ENCODE results near the gene NSUN5. TPM values are rescaled to one million over a fixed set of nuclear protein-coding genes. Genes with fewer than 3 reads are reported as not detected.
A peak's percentile ranks its signal among the peaks of the same experiment; 100 is the strongest.
"Not testable (repeated sequence)": the region's sequence is repeated elsewhere in the genome, so short reads cannot be mapped to it uniquely, and the experiment has no call there.

NSUN5 gene
- total and polyA plus RNA-seq, 2 donors from 2014 or later: 24.2 to 25.8 TPM

GRCh38 chr7:73328696-73329095 is 20.1 kb upstream of the NSUN5 start:
- intact Hi-C loops (cut with DNase I): no loop called here
- H3K9ac ChIP-seq (ENCODE audit: low read length in 3 of 3): no peak overlapping the region

GRCh38 chr7:73327922-73328321 is 19.3 kb upstream of the NSUN5 start, which contains the start of the genes FKBP6 and TRIM50:
TSS of gene FKBP6 (plus strand) at chr7:73328161. CDS start at chr7:73328429, 268 bp downstream.
TSS of gene TRIM50 (minus strand) at chr7:73328082. CDS start at chr7:73324787, 3,295 bp downstream.
- intact Hi-C loops (cut with DNase I); DNase-seq; FAIRE-seq; H3K4me1 ChIP-seq (ENCODE audit: control insufficient read depth in 2 of 3, insufficient read depth in 2 of 3, low read depth in 1 of 3, low read length in 3 of 3); H3K36me3 ChIP-seq (ENCODE audit: control insufficient read depth in 2 of 3, insufficient read depth in 3 of 3, low read length in 3 of 3); H3K4me3 ChIP-seq (ENCODE audit: low read length in 3 of 3); H3K27me3 ChIP-seq (ENCODE audit: control insufficient read depth, insufficient read depth, low read length); H3K9ac ChIP-seq (ENCODE audit: low read length in 3 of 3); H3K9me3 ChIP-seq (ENCODE audit: control insufficient read depth in 2 of 3, insufficient read depth in 1 of 3, low read length in 3 of 3); H3K27ac ChIP-seq (ENCODE audit: low read depth in 2 of 2, low read length in 2 of 2): not testable (repeated sequence)

More at GRCh38 chr7:73328696-73329095, 20.1 kb upstream of the NSUN5 start:
- no peak for TF ChIP-seq CTCF (IDR thresholded peaks at IDR 0.05; ENCODE audit: borderline replicate concordance, extremely low read depth, insufficient read depth)
- H3K4me1 ChIP-seq (ENCODE audit: control insufficient read depth in 2 of 3, insufficient read depth in 2 of 3, low read depth in 1 of 3, low read length in 3 of 3): peaks cover 0 to 3% (median 0%) of the 10 kb centered on the region in 3 donors
- no peaks in the 10 kb centered on the region for H3K9me3 ChIP-seq (ENCODE audit: control insufficient read depth in 2 of 3, insufficient read depth in 1 of 3, low read length in 3 of 3)
- no peak overlapping the region for H3K27ac ChIP-seq (ENCODE audit: low read depth in 2 of 2, low read length in 2 of 2)
- no peaks in the 10 kb centered on the region for H3K27me3 ChIP-seq (ENCODE audit: control insufficient read depth, insufficient read depth, low read length)
- no peak overlapping the region for H3K4me3 ChIP-seq (ENCODE audit: low read length in 3 of 3)
- no peak for FAIRE-seq
- H3K36me3 ChIP-seq (ENCODE audit: control insufficient read depth in 2 of 3, insufficient read depth in 3 of 3, low read length in 3 of 3): no peaks in the 10 kb centered on the region
- no peak for DNase-seq

GRCh38 chr7:73327449-73327848 is 18.8 kb upstream of the NSUN5 start:
- H3K9me3 ChIP-seq (ENCODE audit: control insufficient read depth in 2 of 3, insufficient read depth in 1 of 3, low read length in 3 of 3); H3K27me3 ChIP-seq (ENCODE audit: control insufficient read depth, insufficient read depth, low read length); DNase-seq; FAIRE-seq; intact Hi-C loops (cut with DNase I); H3K36me3 ChIP-seq (ENCODE audit: control insufficient read depth in 2 of 3, insufficient read depth in 3 of 3, low read length in 3 of 3); H3K9ac ChIP-seq (ENCODE audit: low read length in 3 of 3); H3K4me3 ChIP-seq (ENCODE audit: low read length in 3 of 3); H3K27ac ChIP-seq (ENCODE audit: low read depth in 2 of 2, low read length in 2 of 2); H3K4me1 ChIP-seq (ENCODE audit: control insufficient read depth in 2 of 3, insufficient read depth in 2 of 3, low read depth in 1 of 3, low read length in 3 of 3): not testable (repeated sequence)

GRCh38 chr7:73325424-73325823 is 16.8 kb upstream of the NSUN5 start:
- H3K9me3 ChIP-seq (ENCODE audit: control insufficient read depth in 2 of 3, insufficient read depth in 1 of 3, low read length in 3 of 3); H3K27ac ChIP-seq (ENCODE audit: low read depth in 2 of 2, low read length in 2 of 2); H3K27me3 ChIP-seq (ENCODE audit: control insufficient read depth, insufficient read depth, low read length); H3K9ac ChIP-seq (ENCODE audit: low read length in 3 of 3); H3K4me3 ChIP-seq (ENCODE audit: low read length in 3 of 3); H3K36me3 ChIP-seq (ENCODE audit: control insufficient read depth in 2 of 3, insufficient read depth in 3 of 3, low read length in 3 of 3); H3K4me1 ChIP-seq (ENCODE audit: control insufficient read depth in 2 of 3, insufficient read depth in 2 of 3, low read depth in 1 of 3, low read length in 3 of 3); FAIRE-seq; intact Hi-C loops (cut with DNase I); DNase-seq: not testable (repeated sequence)

GRCh38 chr7:73324081-73324845 is 15.6 kb upstream of the NSUN5 start:
- intact Hi-C loops (cut with DNase I); H3K27me3 ChIP-seq (ENCODE audit: control insufficient read depth, insufficient read depth, low read length); H3K4me1 ChIP-seq (ENCODE audit: control insufficient read depth in 2 of 3, insufficient read depth in 2 of 3, low read depth in 1 of 3, low read length in 3 of 3); FAIRE-seq; H3K9me3 ChIP-seq (ENCODE audit: control insufficient read depth in 2 of 3, insufficient read depth in 1 of 3, low read length in 3 of 3); H3K36me3 ChIP-seq (ENCODE audit: control insufficient read depth in 2 of 3, insufficient read depth in 3 of 3, low read length in 3 of 3): not testable (repeated sequence)
- peak; percentile 39 for TF ChIP-seq CTCF (IDR thresholded peaks at IDR 0.05; ENCODE audit: borderline replicate concordance, extremely low read depth, insufficient read depth)
- H3K4me3 ChIP-seq (ENCODE audit: low read length in 3 of 3): peak overlapping the region in 2 of 3 donors; percentile 24 to 43
- DNase-seq: peak in 4 of 5 donors; percentile 62 to 76 (median 66)
- H3K27ac ChIP-seq (ENCODE audit: low read depth in 2 of 2, low read length in 2 of 2): peak overlapping the region in 1 of 2 donors; percentile 32
- H3K9ac ChIP-seq (ENCODE audit: low read length in 3 of 3): peak overlapping the region in 2 of 3 donors; percentile 12 to 24

GRCh38 chr7:73323434-73324080 is 14.9 kb upstream of the NSUN5 start:
- H3K36me3 ChIP-seq (ENCODE audit: control insufficient read depth in 2 of 3, insufficient read depth in 3 of 3, low read length in 3 of 3); H3K27me3 ChIP-seq (ENCODE audit: control insufficient read depth, insufficient read depth, low read length); H3K4me1 ChIP-seq (ENCODE audit: control insufficient read depth in 2 of 3, insufficient read depth in 2 of 3, low read depth in 1 of 3, low read length in 3 of 3); H3K27ac ChIP-seq (ENCODE audit: low read depth in 2 of 2, low read length in 2 of 2); FAIRE-seq; DNase-seq; intact Hi-C loops (cut with DNase I); H3K9me3 ChIP-seq (ENCODE audit: control insufficient read depth in 2 of 3, insufficient read depth in 1 of 3, low read length in 3 of 3): not testable (repeated sequence)
- peak overlapping the region in 2 of 3 donors; percentile 12 to 24 for H3K9ac ChIP-seq (ENCODE audit: low read length in 3 of 3)
- peak overlapping the region in 1 of 3 donors; percentile 43 for H3K4me3 ChIP-seq (ENCODE audit: low read length in 3 of 3)

Data from kidney (tissue), 14 donors.